ENCODE data around the gene TEX13D.

Gene TEX13D

GRCh38 chrX:124342174-124342867 lies 9.9 kb downstream of the TEX13D start:
- TF ChIP-seq CTCF (IDR thresholded peaks at IDR 0.05; ENCODE audit: insufficient read depth, low read depth, low read length, missing control alignments), result no peak
- peak; percentile 10 for DNase-seq (ENCODE audit: low read depth)
- no peak overlapping the region for H3K4me3 ChIP-seq (ENCODE audit: low read depth, low read length)

DNA sequence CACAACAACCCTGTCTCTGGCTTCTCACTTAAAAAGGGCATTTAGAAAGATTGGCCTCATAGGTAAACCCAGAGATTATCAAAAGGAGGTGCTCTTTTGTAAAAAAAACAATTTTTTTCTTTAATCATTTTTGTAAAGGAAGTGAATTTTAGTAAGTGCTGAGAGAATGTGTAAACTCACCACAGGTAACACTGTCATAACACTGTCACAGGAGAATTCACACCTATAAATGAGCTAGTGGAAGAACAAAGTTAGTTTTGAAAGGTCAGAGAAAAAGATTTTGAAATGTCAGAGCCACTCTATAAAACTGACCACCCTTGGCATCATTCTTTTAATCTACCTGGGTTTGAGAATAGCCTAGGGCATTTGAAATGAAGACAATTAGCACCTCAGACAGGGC lies 10.6 kb downstream of the TEX13D start:
- no peak for TF ChIP-seq CTCF (IDR thresholded peaks at IDR 0.05; ENCODE audit: insufficient read depth, low read depth, low read length, missing control alignments)
- no peak overlapping the region for H3K4me3 ChIP-seq (ENCODE audit: low read depth, low read length)
- no peak for DNase-seq (ENCODE audit: low read depth)

GRCh38 chrX:124344246-124344645 lies 11.8 kb downstream of the TEX13D start:
- DNase-seq (ENCODE audit: low read depth), result no peak
- TF ChIP-seq CTCF (IDR thresholded peaks at IDR 0.05; ENCODE audit: insufficient read depth, low read depth, low read length, missing control alignments), result no peak
- no peak overlapping the region for H3K4me3 ChIP-seq (ENCODE audit: low read depth, low read length)

DNA sequence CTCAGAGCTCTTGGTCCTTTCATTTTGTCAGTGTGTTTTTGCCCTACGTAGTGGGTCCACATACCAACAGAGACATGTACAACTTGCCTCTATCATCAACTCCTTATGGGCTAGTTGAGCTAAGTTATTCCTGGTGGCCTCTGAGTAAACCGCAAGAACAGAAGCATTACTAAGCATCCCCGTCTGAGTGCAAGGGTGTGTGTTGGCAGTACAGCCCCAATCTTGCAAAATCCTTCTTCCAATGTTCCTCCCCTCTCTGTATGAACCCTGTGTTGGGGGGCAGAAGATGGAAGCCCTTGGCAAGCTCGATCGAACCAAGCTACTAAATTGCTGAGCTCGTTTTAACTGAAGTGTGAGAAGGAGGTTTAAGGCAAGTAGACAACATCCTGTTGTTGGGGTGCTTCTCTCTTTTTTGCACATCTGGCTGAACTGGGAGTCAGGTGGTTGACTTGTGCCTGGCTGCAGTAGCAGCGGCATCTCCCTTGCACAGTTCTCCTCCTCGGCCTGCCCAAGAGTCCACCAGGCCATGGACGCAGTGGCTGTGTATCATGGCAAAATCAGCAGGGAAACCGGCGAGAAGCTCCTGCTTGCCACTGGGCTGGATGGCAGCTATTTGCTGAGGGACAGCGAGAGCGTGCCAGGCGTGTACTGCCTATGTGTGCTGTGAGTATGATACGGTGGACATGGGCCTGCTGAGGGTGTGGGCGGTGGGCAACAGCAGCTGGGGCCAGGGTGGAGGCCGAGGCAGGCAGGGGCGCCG lies 13.8 kb downstream of the TEX13D start, which contains the start of gene SH2D1A:
TSS of gene SH2D1A (plus strand) at position 447 of the 760 bp plus-strand sequence. CDS start at position 527, 80 bp downstream.
- no peak for TF ChIP-seq CTCF (IDR thresholded peaks at IDR 0.05; ENCODE audit: insufficient read depth, low read depth, low read length, missing control alignments)
- no peak for DNase-seq (ENCODE audit: low read depth)
- H3K4me3 ChIP-seq (ENCODE audit: low read depth, low read length), result no peak within 1 kb of the TSS

- no peak for DNase-seq (ENCODE audit: low read depth)
- H3K4me3 ChIP-seq (ENCODE audit: low read depth, low read length), result no peak overlapping the region
- TF ChIP-seq CTCF (IDR thresholded peaks at IDR 0.05; ENCODE audit: insufficient read depth, low read depth, low read length, missing control alignments), result no peak
Observed at GRCh38 chrX:124346877-124347241, 14.4 kb downstream of the TEX13D start.

- no peak for DNase-seq (ENCODE audit: low read depth)
- no peak overlapping the region for H3K4me3 ChIP-seq (ENCODE audit: low read depth, low read length)
- no peak for TF ChIP-seq CTCF (IDR thresholded peaks at IDR 0.05; ENCODE audit: insufficient read depth, low read depth, low read length, missing control alignments)
Observed at GRCh38 chrX:124347242-124347641, 14.8 kb downstream of the TEX13D start.
